Esophagus (tissue), 2 donors: ENCODE data around the gene CCHCR1. TPM values are rescaled to one million over a fixed set of nuclear protein-coding genes. Genes with fewer than 3 reads are reported as not detected.

Experiments
- H3K27ac ChIP-seq, 2 donors: one replicate each; pipeline ENCODE4 v1.5.1; 2013; ENCODE audit warnings: low read depth in 2 of 2, mild to moderate bottlenecking in 2 of 2, inconsistent platforms in 1 of 2, low read length in 1 of 2, moderate library complexity in 1 of 2
- H3K27me3 ChIP-seq, 2 donors: one replicate each; pipeline ENCODE4 v1.6.1; 2013; ENCODE audit warnings: low read length in 2 of 2, control low read depth in 1 of 2, mild to moderate bottlenecking in 1 of 2; ENCODE audit not compliant: insufficient read depth in 2 of 2, control insufficient read depth in 1 of 2
- H3K36me3 ChIP-seq, 2 donors: one replicate each; pipeline ENCODE4 v1.6.1; 2013; ENCODE audit warnings: low read length in 1 of 2; ENCODE audit not compliant: control insufficient read depth in 2 of 2, insufficient read depth in 2 of 2
- H3K4me1 ChIP-seq, 2 donors: one replicate each; pipeline ENCODE4 v1.6.1; 2013; ENCODE audit warnings: low read length in 1 of 2; ENCODE audit not compliant: control insufficient read depth in 2 of 2, insufficient read depth in 2 of 2
- H3K4me3 ChIP-seq, 2 donors: one replicate each; pipeline ENCODE4 v1.5.1; 2013; ENCODE audit warnings: low read length in 2 of 2, mild to moderate bottlenecking in 2 of 2, low read depth in 1 of 2, moderate library complexity in 1 of 2
- H3K9me3 ChIP-seq, 2 donors: one replicate each; pipeline ENCODE4 v1.6.1; 2013; ENCODE audit warnings: mild to moderate bottlenecking in 2 of 2, low read depth in 1 of 2, low read length in 1 of 2, moderate library complexity in 1 of 2; ENCODE audit not compliant: control insufficient read depth in 2 of 2, insufficient read depth in 1 of 2
- WGBS, 2 donors: extraction: QIAGEN DNeasy Blood & Tissue Kit; methylation state at CpG; one replicate each; pipeline ENCODE4 v1.1.7; 2013; 5-methylcytosine and 5-hydroxymethylcytosine counted together
- polyA plus RNA-seq, 2 donors: library from polyadenylated mRNA; stranded (reverse); fragments of 200-250 nt; gene quantifications; one replicate each; pipeline ENCODE4 v1.2.3, GENCODE V29; 2013
- donor health status: healthy with polysubstance abuse.
- donor health status: Bipolar disorder and iron deficiency.

CCHCR1 gene
- polyA plus RNA-seq, 2 donors: 10.5 to 15.4 TPM

- Histone ChIP-seq H3K36me3 (no peaks in the 10 kb centered on the region), H3K27ac (peak overlapping the region in 1 of 2 donors; percentile 5), H3K27me3 (no peaks in the 10 kb centered on the region), H3K4me1 (peaks cover 0 to 3% of the 10 kb centered on the region in 2 donors), H3K4me3 (no peak overlapping the region), H3K9me3 (no peaks in the 10 kb centered on the region)
- WGBS, 2 donors: 29% methylated on average over 3 of the region's 3 CpGs
Observed at GRCh38 chr6:31094389-31094881, 63.2 kb downstream of the CCHCR1 start.

- H3K36me3 ChIP-seq: no peaks in the 10 kb centered on the region
- H3K27ac ChIP-seq: no peak overlapping the region
- no peaks in the 10 kb centered on the region for H3K9me3 ChIP-seq
- H3K4me1 ChIP-seq: peaks cover 0 to 3% of the 10 kb centered on the region in 2 donors
- WGBS, 2 donors: 86 to 88% methylated on average over 11 to 12 of the region's 12 CpGs
- no peak overlapping the region for H3K4me3 ChIP-seq
- H3K27me3 ChIP-seq: no peaks in the 10 kb centered on the region
Observed at GRCh38 chr6:31092769-31093505, 64.7 kb downstream of the CCHCR1 start.

Other genes with a start within 250 kb of the CCHCR1 start
- 10 to 100 TPM; 20.6 to 32.0 TPM for gene GTF2H4, start 249.6 kb downstream of the CCHCR1 start, polyA plus RNA-seq
- 10 to 100 TPM; 30.0 to 81.5 TPM for gene VARS2, start 243.6 kb downstream of the CCHCR1 start, polyA plus RNA-seq
- gene SFTA2, start 225.6 kb downstream of the CCHCR1 start, polyA plus RNA-seq: 100 to 1,000 TPM; 130 to 421 TPM
- 10 to 100 TPM in 1 of 2 donors, 1 to 10 TPM in 1; 5.2 to 17.8 TPM for gene MUCL3, start 216.8 kb downstream of the CCHCR1 start, polyA plus RNA-seq
- gene MUC21, start 174.1 kb downstream of the CCHCR1 start, polyA plus RNA-seq: 1,000 to 10,000 TPM in 1 of 2 donors, 100 to 1,000 TPM in 1; 912 to 1,484 TPM
- gene MUC22, start 147.3 kb downstream of the CCHCR1 start, polyA plus RNA-seq: 1 to 10 TPM; 2.4 to 5.8 TPM
- gene C6orf15, start 45.2 kb downstream of the CCHCR1 start, polyA plus RNA-seq: under 1 TPM in 1 of 2 donors, not detected in 1; 0.08 TPM
- gene PSORS1C1, start 43.0 kb downstream of the CCHCR1 start, polyA plus RNA-seq: 1 to 10 TPM in 1 of 2 donors, under 1 TPM in 1; 1.00 to 4.3 TPM
- gene CDSN, start 37.4 kb downstream of the CCHCR1 start, polyA plus RNA-seq: under 1 TPM; 0.02 to 0.20 TPM
- under 1 TPM; 0.22 to 0.81 TPM for gene PSORS1C2, start 18.7 kb downstream of the CCHCR1 start, polyA plus RNA-seq
- 10 to 100 TPM; 10.3 to 11.0 TPM for gene TCF19, start 787 bp upstream of the CCHCR1 start, polyA plus RNA-seq
- gene POU5F1, start 12.9 kb upstream of the CCHCR1 start, polyA plus RNA-seq: under 1 TPM; 0.55 to 0.59 TPM
- 100 to 1,000 TPM; 104 to 121 TPM for gene HLA-C, start 114.3 kb upstream of the CCHCR1 start, polyA plus RNA-seq
- gene HLA-B, start 199.4 kb upstream of the CCHCR1 start, polyA plus RNA-seq: 100 to 1,000 TPM; 168 to 351 TPM
- 1 to 10 TPM; 8.8 to 9.9 TPM for gene MICA, start 245.8 kb upstream of the CCHCR1 start, polyA plus RNA-seq